ENCODE measurements around the gene PHOX2A.

DNA sequence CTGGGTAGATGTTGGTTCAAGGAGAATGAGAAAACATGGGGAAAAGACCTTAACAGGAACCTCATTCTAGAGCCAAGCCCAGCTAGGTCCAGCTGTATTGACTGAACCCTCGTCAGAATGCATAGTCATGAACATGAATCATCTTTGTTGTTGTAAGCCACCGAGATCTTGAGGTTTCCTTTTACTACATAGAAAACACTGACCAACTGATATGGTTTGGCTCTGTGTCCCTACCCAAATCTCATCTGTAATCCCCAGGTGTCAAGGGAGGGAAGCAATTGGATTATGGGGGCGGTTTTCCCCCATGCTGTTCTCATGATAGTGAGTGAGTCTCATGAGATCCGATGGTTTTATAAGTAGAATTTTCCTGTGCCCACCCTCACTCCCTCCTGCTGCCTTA lies 19.4 kb upstream of the PHOX2A start:
- TF ChIP-seq EZH2phosphoT487 (IDR thresholded peaks at IDR 0.05; ENCODE audit: borderline replicate concordance, low read length) (no peak), CTCF (conservative IDR thresholded peaks at IDR 0.05; ENCODE audit: low read depth, low read length) (no peak), EZH2 (IDR thresholded peaks at IDR 0.05; ENCODE audit: low read length, unreplicated experiment) (no peak)
